ENCODE results near the gene C19orf81. TPM values are rescaled to one million over a fixed set of nuclear protein-coding genes. Genes with fewer than 3 reads are reported as not detected.

Gene C19orf81
- total and polyA plus RNA-seq, 10 donors, result not detected

- H3K27me3 ChIP-seq (replicated peaks in 1 of 7), result peaks cover 0 to 62% (median 30%) of the 10 kb centered on the region in 7 donors
- H3K36me3 ChIP-seq, result no peaks in the 10 kb centered on the region
- no peak overlapping the region for H3K27ac ChIP-seq
- no peak for DNase-seq
- 33 to 40% (median 36%) methylated on average over 22 of the region's 22 CpGs for WGBS, 5 donors
- TF ChIP-seq POLR2A (IDR thresholded peaks at IDR 0.05) (no peak), POLR2AphosphoS5 (IDR thresholded peaks at IDR 0.05) (no peak), CTCF (IDR thresholded peaks at IDR 0.05 in 8 of 11, conservative IDR thresholded peaks at IDR 0.05 in 3 of 11) (no peak)
- H3K4me3 ChIP-seq, result no peak overlapping the region
- H3K4me1 ChIP-seq, result no peaks in the 10 kb centered on the region
- no peaks in the 10 kb centered on the region for H3K9me3 ChIP-seq
- intact Hi-C loops (cut with DNase I; ENCODE audit: low total_unique reads), result no loop called here
Measured at GRCh38 chr19:50703915-50704796, 54.9 kb downstream of the C19orf81 start.

- intact Hi-C loops (cut with DNase I; ENCODE audit: low total_unique reads), result no loop called here
- no peak for DNase-seq
- peak in 8 of 11 experiments; percentile 15 to 56 (median 42) for TF ChIP-seq CTCF (IDR thresholded peaks at IDR 0.05 in 8 of 11, conservative IDR thresholded peaks at IDR 0.05 in 3 of 11)
- TF ChIP-seq POLR2A (IDR thresholded peaks at IDR 0.05), result no peak
- no peak for TF ChIP-seq POLR2AphosphoS5 (IDR thresholded peaks at IDR 0.05)
Measured at GRCh38 chr19:50705422-50706019, 56.3 kb downstream of the C19orf81 start.

GRCh38 chr19:50706387-50706786 lies 57.1 kb downstream of the C19orf81 start:
- H3K27me3 ChIP-seq (replicated peaks in 1 of 7), result peaks cover 0 to 57% (median 33%) of the 10 kb centered on the region in 7 donors
- H3K9me3 ChIP-seq, result no peaks in the 10 kb centered on the region
- no peaks in the 10 kb centered on the region for H3K36me3 ChIP-seq
- no peak overlapping the region for H3K27ac ChIP-seq
- DNase-seq, result no peak
- H3K4me3 ChIP-seq, result no peak overlapping the region
- intact Hi-C loops (cut with DNase I; ENCODE audit: low total_unique reads), result no loop called here
- H3K4me1 ChIP-seq, result no peaks in the 10 kb centered on the region
- 63 to 86% (median 67%) methylated on average over 5 of the region's 5 CpGs for WGBS, 5 donors
- no peak for TF ChIP-seq POLR2A (IDR thresholded peaks at IDR 0.05)
- TF ChIP-seq POLR2AphosphoS5 (IDR thresholded peaks at IDR 0.05), result no peak
- no peak for TF ChIP-seq CTCF (IDR thresholded peaks at IDR 0.05 in 8 of 11, conservative IDR thresholded peaks at IDR 0.05 in 3 of 11)

More at GRCh38 chr19:50705422-50706019, 56.3 kb downstream of the C19orf81 start:
- H3K27ac ChIP-seq, result no peak overlapping the region
- H3K27me3 ChIP-seq (replicated peaks in 1 of 7), result peaks cover 0 to 56% (median 30%) of the 10 kb centered on the region in 7 donors
- no peaks in the 10 kb centered on the region for H3K9me3 ChIP-seq
- no peaks in the 10 kb centered on the region for H3K36me3 ChIP-seq
- no peak overlapping the region for H3K4me3 ChIP-seq
- no peaks in the 10 kb centered on the region for H3K4me1 ChIP-seq
- WGBS, 5 donors, result 37 to 42% (median 40%) methylated on average over 9 of the region's 9 CpGs

All from spleen (tissue), 11 donors.